Lower lobe of right lung (tissue), 2 donors: Measurements from ENCODE around the gene BARHL2. TPM values are rescaled to one million over a fixed set of nuclear protein-coding genes. Genes with fewer than 3 reads are reported as not detected.

Experiments used
- ATAC-seq, 2 donors: fragments of 200-7000 bp; cut with Tn5 transposase; one replicate each; pipeline ENCODE4 v1.9.1; 2020 to 2022; ENCODE audit warnings: mild to moderate bottlenecking in 2 of 2, moderate library complexity in 2 of 2
- DNase-seq: peaks from one replicate; pipeline ENCODE4 v3.0.0-alpha.2; 2020
- H3K27ac ChIP-seq: fragments of 200-600 bp; one replicate; pipeline ENCODE4 v1.8.0; 2022
- H3K27me3 ChIP-seq: fragments of 200-600 bp; one replicate; pipeline ENCODE4 v1.8.0; 2022; ENCODE audit warnings: low read depth
- H3K36me3 ChIP-seq: fragments of 200-600 bp; one replicate; pipeline ENCODE4 v1.8.0; 2022; ENCODE audit warnings: mild to moderate bottlenecking
- H3K4me1 ChIP-seq: fragments of 200-600 bp; one replicate; pipeline ENCODE4 v1.8.0; 2022
- H3K4me3 ChIP-seq: fragments of 200-600 bp; one replicate; pipeline ENCODE4 v1.8.0; 2022; ENCODE audit warnings: mild to moderate bottlenecking
- H3K9me3 ChIP-seq: fragments of 200-600 bp; one replicate; pipeline ENCODE4 v1.8.0; 2022
- CTCF ChIP-seq: fragments of 200-600 bp; IDR thresholded peaks from one replicate; pipeline ENCODE4 v1.8.0; 2022; ENCODE audit warnings: antibody characterized with exemption, mild to moderate bottlenecking
- intact Hi-C: fragments of 100-400 bp; cut with DNase I; formaldehyde crosslinking; loops from one replicate; pipeline ENCODE4 v1.11.0; 2022
- total RNA-seq: library from RNA; stranded (reverse); fragmentation: NEBNext Ultra II Directional; extraction: Animal tissue kit (Norgen Biotek cat#: 25700); gene quantifications from one replicate; pipeline ENCODE4 v1.2.1, GENCODE V29; 2021
- donor health status: DM: no; HTN: yes; CAD: no; lungs with severe emphysema.

The BARHL2 gene
- total RNA-seq, 1 donor from 2014 or later: not detected

GRCh38 chr1:90727917-90728501, 10.9 kb upstream of the BARHL2 start:
- TF ChIP-seq CTCF: no peak
- peaks cover 99% of the 10 kb centered on the region for H3K27me3 ChIP-seq
- ATAC-seq (no peak), DNase-seq (no peak)
- H3K4me1 ChIP-seq: peaks cover 54% of the 10 kb centered on the region
- no peak overlapping the region for H3K27ac ChIP-seq
- H3K4me3 ChIP-seq: no peak overlapping the region
- H3K9me3 ChIP-seq: no peaks in the 10 kb centered on the region
- intact Hi-C loops: no loop called here
- H3K36me3 ChIP-seq: no peaks in the 10 kb centered on the region

- Histone ChIP-seq H3K27me3 (peaks cover 99% of the 10 kb centered on the region), H3K9me3 (no peaks in the 10 kb centered on the region), H3K4me3 (no peak overlapping the region), H3K36me3 (no peaks in the 10 kb centered on the region), H3K27ac (no peak overlapping the region), H3K4me1 (peaks cover 57% of the 10 kb centered on the region)
- no peak for TF ChIP-seq CTCF
- intact Hi-C loops: no loop called here
- ATAC-seq (no peak), DNase-seq (no peak)
These were observed 9.9 kb upstream of the BARHL2 start for GRCh38 chr1:90726986-90727480.

GRCh38 chr1:90726425-90726985, 9.4 kb upstream of the BARHL2 start:
- intact Hi-C loops: no loop called here
- Histone ChIP-seq H3K27me3 (peaks cover 99% of the 10 kb centered on the region), H3K4me1 (peaks cover 58% of the 10 kb centered on the region), H3K36me3 (no peaks in the 10 kb centered on the region), H3K9me3 (no peaks in the 10 kb centered on the region), H3K27ac (no peak overlapping the region), H3K4me3 (peak overlapping the region; percentile 30)
- no peak for TF ChIP-seq CTCF
- DNase-seq (no peak), ATAC-seq (no peak)

- Histone ChIP-seq H3K27me3 (peaks cover 99% of the 10 kb centered on the region), H3K36me3 (no peaks in the 10 kb centered on the region), H3K4me3 (peak overlapping the region; percentile 30), H3K4me1 (peaks cover 61% of the 10 kb centered on the region), H3K27ac (no peak overlapping the region), H3K9me3 (no peaks in the 10 kb centered on the region)
- no peak for TF ChIP-seq CTCF
- no peak for DNase-seq
- peak in 1 of 2 donors; percentile 25 for ATAC-seq
- intact Hi-C loops: no loop called here
These were observed 8.7 kb upstream of the BARHL2 start for GRCh38 chr1:90725657-90726424.

GRCh38 chr1:90724926-90725656, 8.0 kb upstream of the BARHL2 start:
- no peak overlapping the region for H3K27ac ChIP-seq
- no peaks in the 10 kb centered on the region for H3K36me3 ChIP-seq
- peaks cover 99% of the 10 kb centered on the region for H3K27me3 ChIP-seq
- H3K4me3 ChIP-seq: peak overlapping the region; percentile 30
- TF ChIP-seq CTCF: no peak
- DNase-seq (no peak), ATAC-seq (no peak)
- peaks cover 57% of the 10 kb centered on the region for H3K4me1 ChIP-seq
- H3K9me3 ChIP-seq: no peaks in the 10 kb centered on the region
- intact Hi-C loops: no loop called here
